ENCODE measurements around the gene MAFB. TPM values are rescaled to one million over a fixed set of nuclear protein-coding genes. Genes with fewer than 3 reads are reported as not detected.
A peak's percentile ranks its signal among the peaks of the same experiment; 100 is the strongest.

Gene MAFB
- total RNA-seq, 1 donor from 2014 or later = 4.6 TPM

- Mint-ChIP-seq H3K4me3 (ENCODE audit: unreplicated experiment) (peak overlapping the region; percentile 65), H3K4me1 (ENCODE audit: low read depth, unreplicated experiment) (peaks cover 4% of the 10 kb centered on the region), H3K36me3 (ENCODE audit: unreplicated experiment) (peaks cover 3% of the 10 kb centered on the region), H3K27me3 (ENCODE audit: unreplicated experiment) (peaks cover 32% of the 10 kb centered on the region), H3K9me3 (ENCODE audit: unreplicated experiment) (peaks cover 10% of the 10 kb centered on the region), H3K27ac (ENCODE audit: unreplicated experiment) (no peak overlapping the region)
- DNase-seq = no peak
- TF ChIP-seq, protein P1, sequence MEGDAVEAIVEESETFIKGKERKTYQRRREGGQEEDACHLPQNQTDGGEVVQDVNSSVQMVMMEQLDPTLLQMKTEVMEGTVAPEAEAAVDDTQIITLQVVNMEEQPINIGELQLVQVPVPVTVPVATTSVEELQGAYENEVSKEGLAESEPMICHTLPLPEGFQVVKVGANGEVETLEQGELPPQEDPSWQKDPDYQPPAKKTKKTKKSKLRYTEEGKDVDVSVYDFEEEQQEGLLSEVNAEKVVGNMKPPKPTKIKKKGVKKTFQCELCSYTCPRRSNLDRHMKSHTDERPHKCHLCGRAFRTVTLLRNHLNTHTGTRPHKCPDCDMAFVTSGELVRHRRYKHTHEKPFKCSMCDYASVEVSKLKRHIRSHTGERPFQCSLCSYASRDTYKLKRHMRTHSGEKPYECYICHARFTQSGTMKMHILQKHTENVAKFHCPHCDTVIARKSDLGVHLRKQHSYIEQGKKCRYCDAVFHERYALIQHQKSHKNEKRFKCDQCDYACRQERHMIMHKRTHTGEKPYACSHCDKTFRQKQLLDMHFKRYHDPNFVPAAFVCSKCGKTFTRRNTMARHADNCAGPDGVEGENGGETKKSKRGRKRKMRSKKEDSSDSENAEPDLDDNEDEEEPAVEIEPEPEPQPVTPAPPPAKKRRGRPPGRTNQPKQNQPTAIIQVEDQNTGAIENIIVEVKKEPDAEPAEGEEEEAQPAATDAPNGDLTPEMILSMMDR (IDR thresholded peaks at IDR 0.05; ENCODE audit: partially characterized antibody, unreplicated experiment) = no peak
Observed at GRCh38 chr20:40690836-40691565, 2.0 kb upstream of the MAFB start.

- H3K4me1 Mint-ChIP-seq (ENCODE audit: low read depth, unreplicated experiment) = peaks cover 4% of the 10 kb centered on the region
Observed at GRCh38 chr20:40689943-40690835, 1.2 kb upstream of the MAFB start.

DNA sequence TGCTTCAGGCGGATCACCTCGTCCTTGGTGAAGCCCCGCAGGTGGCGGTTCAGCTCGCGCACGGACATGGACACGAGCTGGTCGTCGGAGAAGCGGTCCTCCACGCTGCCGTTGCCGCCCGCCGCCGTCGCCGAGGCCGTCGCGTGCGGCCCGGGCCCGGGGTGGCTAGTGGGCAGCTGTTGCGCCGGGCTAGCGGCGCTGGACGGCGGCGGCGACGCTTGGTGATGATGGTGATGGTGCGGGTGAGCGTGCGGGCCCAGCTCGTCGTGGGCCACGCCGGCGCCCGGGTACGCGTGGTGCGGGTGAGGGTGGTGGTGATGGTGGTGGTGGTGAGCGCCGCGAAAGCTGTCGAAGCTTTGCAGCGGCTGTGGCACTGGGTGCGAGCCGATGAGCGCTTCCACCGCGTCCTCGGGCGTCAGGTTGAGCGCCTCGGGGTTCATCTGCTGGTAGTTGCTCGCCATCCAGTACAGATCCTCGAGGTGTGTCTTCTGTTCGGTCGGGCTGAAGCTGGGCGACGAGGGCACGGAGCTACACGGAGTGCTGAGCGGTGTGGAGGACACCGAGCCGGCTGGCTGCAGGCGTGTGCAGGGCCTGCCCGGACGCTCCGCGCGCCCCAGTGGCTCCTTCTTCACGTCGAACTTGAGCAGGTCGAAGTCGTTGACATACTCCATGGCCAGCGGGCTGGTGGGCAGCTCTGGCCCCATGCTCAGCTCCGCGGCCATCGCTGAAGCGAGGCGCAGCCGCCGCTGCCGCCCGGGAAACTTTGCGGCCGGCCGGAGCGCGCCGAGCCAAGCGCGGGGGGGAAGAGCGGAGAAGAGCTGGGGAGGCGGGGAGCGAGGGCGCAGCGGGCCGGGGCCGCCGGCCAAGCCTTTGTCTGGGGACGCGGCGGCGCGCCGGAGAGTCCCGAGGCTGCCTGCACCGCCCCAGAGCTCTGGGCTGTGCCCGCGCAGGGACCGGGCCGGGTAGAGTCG lies 622 bp downstream of the MAFB start:
- peaks cover 4% of the 10 kb centered on the region for H3K4me1 Mint-ChIP-seq (ENCODE audit: low read depth, unreplicated experiment)
- peaks cover 38% of the 10 kb centered on the region for H3K27me3 Mint-ChIP-seq (ENCODE audit: unreplicated experiment)
- DNase-seq = peak; percentile 39
- TF ChIP-seq, protein P1 (IDR thresholded peaks at IDR 0.05; ENCODE audit: partially characterized antibody, unreplicated experiment) = no peak
- peak overlapping the region; percentile 92 for H3K4me3 Mint-ChIP-seq (ENCODE audit: unreplicated experiment)
- peak overlapping the region; percentile 48 for H3K27ac Mint-ChIP-seq (ENCODE audit: unreplicated experiment)
- H3K9me3 Mint-ChIP-seq (ENCODE audit: unreplicated experiment) = peaks cover 20% of the 10 kb centered on the region
- H3K36me3 Mint-ChIP-seq (ENCODE audit: unreplicated experiment) = no peaks in the 10 kb centered on the region

More at GRCh38 chr20:40689943-40690835, 1.2 kb upstream of the MAFB start:
- Mint-ChIP-seq H3K4me3 (ENCODE audit: unreplicated experiment) (peak overlapping the region; percentile 88), H3K27me3 (ENCODE audit: unreplicated experiment) (peaks cover 32% of the 10 kb centered on the region), H3K27ac (ENCODE audit: unreplicated experiment) (peak overlapping the region; percentile 85), H3K9me3 (ENCODE audit: unreplicated experiment) (peaks cover 12% of the 10 kb centered on the region), H3K36me3 (ENCODE audit: unreplicated experiment) (peaks cover under 1% of the 10 kb centered on the region)
- peak; percentile 94 for DNase-seq
- TF ChIP-seq, protein P1 (IDR thresholded peaks at IDR 0.05; ENCODE audit: partially characterized antibody, unreplicated experiment) = peak; percentile 94

- Mint-ChIP-seq H3K27me3 (ENCODE audit: unreplicated experiment) (peaks cover 34% of the 10 kb centered on the region), H3K27ac (ENCODE audit: unreplicated experiment) (no peak overlapping the region), H3K36me3 (ENCODE audit: unreplicated experiment) (no peaks in the 10 kb centered on the region), H3K4me3 (ENCODE audit: unreplicated experiment) (peak overlapping the region; percentile 92), H3K9me3 (ENCODE audit: unreplicated experiment) (peaks cover 19% of the 10 kb centered on the region), H3K4me1 (ENCODE audit: low read depth, unreplicated experiment) (peaks cover 4% of the 10 kb centered on the region)
- DNase-seq = peak; percentile 70
- TF ChIP-seq, protein P1 (IDR thresholded peaks at IDR 0.05; ENCODE audit: partially characterized antibody, unreplicated experiment) = peak; percentile 0
Observed at GRCh38 chr20:40687384-40688128, 1.5 kb downstream of the MAFB start.

Data from glutamatergic neuron (in vitro differentiated cells).